K562 (cell line): ENCODE measurements around the gene CHDH. TPM values are rescaled to one million over a fixed set of nuclear protein-coding genes. Genes with fewer than 3 reads are reported as not detected.

Experiments
- ATAC-seq: fragments of 200-7000 bp; cut with Tn5 transposase; 3 replicates; pipeline ENCODE4 v1.9.1; 2020; ENCODE audit warnings: moderate library complexity
- BruUV-seq: library from RNA; stranded (reverse); fragments of 400-500 nt; replicated peaks from 2 replicates; lab custom pipeline; 2021; lab: Mats Ljungman, UMichigan
- CTCF ChIA-PET: fragments of 300-600 bp; formaldehyde crosslinking; extraction: SDS; loops from one replicate; lab custom pipeline; 2021; ENCODE audit warnings: low intra/inter-chr PET ratio; lab: Yijun Ruan, JAX
- POLR2A ChIA-PET: fragments of 300-600, 350-650 bp; sonication (Branson Sonifier 250); formaldehyde crosslinking; extraction: SDS; loops from one replicate; lab custom pipeline; 2021; ENCODE audit warnings: antibody characterized with exemption, inconsistent platforms; lab: Yijun Ruan, JAX
- DNase-seq, 4 experiments: peaks; one replicate each; pipeline versions ENCODE4 v3.0.0 to v3.0.0-alpha.2; 2011 to 2018; ENCODE audit warnings: low spot score in 3 of 4, mixed read lengths in 3 of 4; ENCODE audit errors: extremely low read depth in 1 of 4
- FAIRE-seq: peaks from 2 replicates; lab custom pipeline; 2011; peaks lifted over from hg19 to GRCh38; lab: Jason Lieb, UNC
- H2AFZ ChIP-seq: 2 replicates; pipeline ENCODE4 v1.6.0; 2011; ENCODE audit warnings: low read depth, low read length, control low read depth, inconsistent platforms
- H3K27ac ChIP-seq: fragments of 200-600 bp; 3 replicates; pipeline ENCODE4 v1.8.0; 2011; ENCODE audit warnings: low read depth, mild to moderate bottlenecking, control low read depth, inconsistent platforms, low read length, moderate library complexity, mixed read lengths; ENCODE audit errors: extremely low read depth
- H3K27me3 ChIP-seq, 2 experiments: fragments of 300-600 bp in 1 of 2; 2 replicates in 1 of 2; 3 replicates in 1 of 2; pipeline versions ENCODE4 v1.6.0 to v1.8.0; 2011; ENCODE audit warnings: inconsistent platforms in 2 of 2, low read length in 2 of 2, mild to moderate bottlenecking in 1 of 2, mixed read lengths in 1 of 2, moderate library complexity in 1 of 2; ENCODE audit not compliant: control insufficient read depth in 2 of 2, insufficient read depth in 2 of 2
- H3K36me3 ChIP-seq: fragments of 300-600 bp; 3 replicates; pipeline ENCODE4 v1.8.0; 2011; ENCODE audit warnings: mild to moderate bottlenecking, low read length, inconsistent platforms; ENCODE audit not compliant: control insufficient read depth, insufficient read depth
- H3K4me1 ChIP-seq, 2 experiments: fragments of 200-600 bp in 1 of 2; replicated peaks in 1 of 2; 2 replicates in 1 of 2; 3 replicates in 1 of 2; pipeline versions ENCODE4 v1.5.1 to v1.8.0; 2011; ENCODE audit warnings: inconsistent platforms in 2 of 2, low read length in 2 of 2, mild to moderate bottlenecking in 1 of 2, mixed read lengths in 1 of 2, moderate library complexity in 1 of 2; ENCODE audit not compliant: control insufficient read depth in 2 of 2, insufficient read depth in 2 of 2
- H3K4me2 ChIP-seq: 2 replicates; pipeline ENCODE4 v1.6.1; 2011; ENCODE audit warnings: low read length, control low read depth, inconsistent platforms, mixed read lengths; ENCODE audit not compliant: insufficient read depth
- H3K4me3 ChIP-seq: fragments of 200-600 bp; sonication (generic), shearing (Covaris generic); 2 replicates; pipeline ENCODE4 v1.5.1; 2016; ENCODE audit warnings: control low read depth, inconsistent platforms
- H3K79me2 ChIP-seq: fragments of 200-600 bp; 3 replicates; pipeline ENCODE4 v1.8.0; 2011; ENCODE audit warnings: low read length, inconsistent platforms; ENCODE audit not compliant: control insufficient read depth, insufficient read depth
- H3K9ac ChIP-seq, 2 experiments: 2 replicates each; pipeline versions ENCODE4 v1.6.0 to v1.6.1; 2011; ENCODE audit warnings: low read depth in 2 of 2, low read length in 2 of 2, control low read depth in 1 of 2, inconsistent platforms in 1 of 2, mild to moderate bottlenecking in 1 of 2, mixed read lengths in 1 of 2; ENCODE audit not compliant: insufficient read depth in 1 of 2
- H3K9me1 ChIP-seq: one replicate; pipeline ENCODE4 v1.6.0; 2011; ENCODE audit warnings: inconsistent platforms, mild to moderate bottlenecking, low read length, moderate library complexity; ENCODE audit not compliant: control insufficient read depth, insufficient read depth
- H3K9me3 ChIP-seq: replicated peaks from 2 replicates; pipeline ENCODE4 v1.5.1; 2011; ENCODE audit warnings: low read depth, low read length, inconsistent platforms; ENCODE audit not compliant: control insufficient read depth, insufficient read depth
- H4K20me1 ChIP-seq: replicated peaks from 2 replicates; pipeline ENCODE4 v1.6.1; 2011; ENCODE audit warnings: low read length, inconsistent platforms, mixed read lengths; ENCODE audit not compliant: control insufficient read depth, insufficient read depth
- CAMTA2 ChIP-seq: fragments of 250-450 bp; sonication (Bioruptor Pico); conservative IDR thresholded peaks from 2 replicates; pipeline ENCODE4 v1.5.1; 2022
- CREB1 ChIP-seq, 2 experiments: sonication (generic) in 1 of 2; formaldehyde crosslinking in 1 of 2; IDR thresholded peaks; 2 replicates each; pipeline versions ENCODE4 v1.6.1 to v1.8.0; 2012 to 2022; ENCODE audit warnings: inconsistent platforms in 1 of 2, mild to moderate bottlenecking in 1 of 2, missing genetic modification reagents in 1 of 2, moderate library complexity in 1 of 2
- CREM ChIP-seq: IDR thresholded peaks from 2 replicates; pipeline ENCODE4 v1.6.1; 2014; ENCODE audit warnings: antibody characterized with exemption, low read depth
- JUND ChIP-seq, 2 experiments: IDR thresholded peaks; 2 replicates in 1 of 2; 3 replicates in 1 of 2; pipeline ENCODE4 v1.6.1; 2011; ENCODE audit warnings: borderline replicate concordance in 2 of 2, low read depth in 2 of 2, low read length in 2 of 2, improper control_type of control experiment in 1 of 2, missing biosample characterization in 1 of 2, missing genetic modification characterization in 1 of 2, missing genetic modification reagents in 1 of 2
- MCM7 ChIP-seq, 2 experiments: fragments of 450-650 bp; IDR thresholded peaks; 2 replicates each; pipeline ENCODE4 v1.6.1; 2016 to 2018
- NEUROD1 ChIP-seq: fragments of 150-350 bp; IDR thresholded peaks from 2 replicates; pipeline ENCODE4 v1.6.1; 2014; ENCODE audit warnings: borderline replicate concordance, low read length, low read depth; ENCODE audit not compliant: partially characterized antibody
- POLR2G ChIP-seq: fragments of 200-400 bp; formaldehyde crosslinking; IDR thresholded peaks from 2 replicates; pipeline ENCODE4 v1.6.1; 2017; ENCODE audit warnings: low read depth, mild to moderate bottlenecking, antibody characterized with exemption, low read length, moderate library complexity
- RFX1 ChIP-seq: fragments of 450-650 bp; IDR thresholded peaks from 2 replicates; pipeline ENCODE4 v1.6.1; 2016; ENCODE audit warnings: mild to moderate bottlenecking, moderate library complexity
- SIN3A ChIP-seq, 2 experiments: fragments of 150-350 bp in 1 of 2; IDR thresholded peaks; 2 replicates each; pipeline ENCODE4 v1.6.1; 2011 to 2016; ENCODE audit warnings: borderline replicate concordance in 2 of 2, low read depth in 2 of 2, low read length in 2 of 2, mild to moderate bottlenecking in 2 of 2, moderate library complexity in 2 of 2; ENCODE audit not compliant: control insufficient read depth in 1 of 2
- SIN3B ChIP-seq: fragments of 450-650 bp; IDR thresholded peaks from 2 replicates; pipeline ENCODE4 v1.6.1; 2017; ENCODE audit warnings: low read depth, mild to moderate bottlenecking, moderate library complexity
- SRSF3 ChIP-seq: fragments of 200-400 bp; formaldehyde crosslinking; IDR thresholded peaks from 2 replicates; pipeline ENCODE4 v1.6.1; 2016; ENCODE audit warnings: mild to moderate bottlenecking, low read length, moderate library complexity; ENCODE audit not compliant: insufficient read depth
- STAT5B ChIP-seq: fragments of 250-450 bp; sonication (Bioruptor Pico); IDR thresholded peaks from 2 replicates; pipeline ENCODE4 v1.8.0; 2021; ENCODE audit warnings: mild to moderate bottlenecking, inconsistent platforms
- ZKSCAN8 ChIP-seq: fragments of 200-800 bp; sonication (Bioruptor generic); IDR thresholded peaks from 2 replicates; pipeline ENCODE4 v1.6.1; 2016; ENCODE audit warnings: missing genetic modification characterization, missing compliant biosample characterization
- ZNF134 ChIP-seq: fragments of 250-450 bp; sonication (Bioruptor Pico); conservative IDR thresholded peaks from 2 replicates; pipeline ENCODE4 v1.4.0; 2020
- ZNF316 ChIP-seq: fragments of 450-650 bp; IDR thresholded peaks from 2 replicates; pipeline ENCODE4 v1.6.1; 2016
- ZNF347 ChIP-seq: fragments of 450-650 bp; formaldehyde crosslinking; IDR thresholded peaks from 2 replicates; pipeline ENCODE4 v1.4.0; 2020; ENCODE audit warnings: low read depth, mild to moderate bottlenecking, moderate library complexity
- WGBS: fragments of 100-300 bp; shearing (Covaris generic); methylation state at CpG from one replicate; pipeline ENCODE4 v1.1.6; 2016; ENCODE audit warnings: low coverage, mixed read lengths; ENCODE audit not compliant: insufficient coverage; ENCODE audit errors: missing lambda C conversion rate; 5-methylcytosine and 5-hydroxymethylcytosine counted together
- in situ Hi-C: fragments of 300-500 bp; cut with MboI; formaldehyde crosslinking; loops from 4 replicates; pipeline ENCODE4 v1.15.0; 2018; ENCODE audit warnings: inconsistent platforms, mixed read lengths
- intact Hi-C: fragments of 100-400 bp; cut with micrococcal nuclease; formaldehyde crosslinking; loops from 2 replicates; pipeline ENCODE4 v1.14.2; 2022
- polyA plus RNA-seq, 8 experiments: library from polyadenylated mRNA; depleted of rRNA in 4 of 8; stranded (reverse) in 5 of 8; unstranded in 3 of 8; fragments of >200 nt; fragmentation: Nextera tagmentation in 2 of 8; fragmentation: Illumina TruSeq in 1 of 8; extraction: Ambion mirVana in 2 of 8; extraction: Trizol in 1 of 8; gene quantifications; 2 replicates each; pipeline versions ENCODE4 v1.2.1 to v1.2.3, GENCODE V29; 2011 to 2014; ENCODE audit warnings: inconsistent platforms in 1 of 8, missing spikeins in 1 of 8
- total RNA-seq, 7 experiments: library from RNA; depleted of rRNA in 6 of 7; stranded (reverse); fragments of >200 nt in 6 of 7; fragmentation: Illumina TruSeq in 2 of 7; extraction: Trizol in 2 of 7; gene quantifications; 2 replicates each; pipeline versions ENCODE4 v1.2.1 to v1.2.3, GENCODE V29; 2011 to 2021; ENCODE audit warnings: low replicate concordance in 1 of 7
- TF ChIP-seq, protein P1 (sequence below): IDR thresholded peaks from 2 replicates; pipeline ENCODE4 v1.6.1; 2011; ENCODE audit not compliant: insufficient read length; ENCODE audit errors: extremely low read depth
- TF ChIP-seq, protein P2 (sequence below): sonication (generic); formaldehyde crosslinking; IDR thresholded peaks from 2 replicates; pipeline ENCODE4 v1.8.0; 2022; ENCODE audit warnings: missing genetic modification reagents, mild to moderate bottlenecking, borderline replicate concordance
- TF ChIP-seq, protein P3 (sequence below): fragments of 250-450 bp; sonication (Bioruptor Pico); IDR thresholded peaks from 2 replicates; pipeline ENCODE4 v1.5.0; 2021

CHDH gene
- total and polyA plus RNA-seq, 9 of the 15 experiments (the other 6 are each of a cell fraction or from before 2014, with no cell fraction given) = 0.06 to 1.9 (median 0.46) TPM

DNA sequence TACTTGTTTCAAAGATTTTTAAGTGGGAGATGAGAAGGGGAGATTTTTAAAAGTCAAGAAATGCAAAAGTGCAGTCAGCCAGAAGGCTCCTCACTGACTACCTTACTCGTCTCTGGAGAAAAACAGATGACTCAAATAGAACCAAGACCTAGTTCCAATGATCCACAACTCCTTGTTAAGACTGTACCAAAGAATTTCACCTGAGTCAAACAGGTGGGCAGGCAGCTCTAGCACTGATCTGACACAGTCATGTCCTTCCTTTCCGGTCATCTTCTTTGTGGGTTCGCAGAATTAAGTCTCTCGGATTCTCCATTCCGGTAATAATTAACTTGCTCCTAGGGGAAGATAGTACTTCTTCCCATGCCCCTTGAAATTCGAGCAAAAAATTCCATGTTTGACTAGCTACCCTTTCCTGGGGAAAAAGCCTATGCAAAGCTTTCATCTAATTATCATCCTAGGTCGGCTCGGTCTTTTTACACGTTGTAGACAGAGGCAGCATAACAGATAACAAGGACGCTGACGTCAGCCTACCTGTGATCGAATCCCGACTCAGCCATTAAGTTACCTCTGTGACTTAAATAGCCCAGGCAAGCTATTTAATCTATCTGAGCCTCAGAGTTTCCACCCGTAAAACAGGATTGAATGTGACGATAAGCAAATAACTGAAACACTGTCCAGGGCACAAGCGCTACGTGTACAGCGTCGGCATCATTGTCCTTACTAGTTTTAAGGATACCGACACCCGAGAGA, 44.7 kb upstream of the CHDH start:
- Histone ChIP-seq H3K27ac (peak overlapping the region; percentile 85), H4K20me1 (peaks cover 13% of the 10 kb centered on the region; the same call in 1 of the 2 replicates), H3K4me1 (peaks cover 0 to 11% of the 10 kb centered on the region in 2 experiments; a peak in 3 of 5 replicates), H3K4me3 (peak overlapping the region; percentile 81), H3K36me3 (peaks cover 18% of the 10 kb centered on the region), H3K9ac (peak overlapping the region; percentile 84 to 93), H3K9me3 (no peaks in the 10 kb centered on the region), H2AFZ (peak overlapping the region; percentile 93), H3K79me2 (peaks cover 21% of the 10 kb centered on the region), H3K4me2 (peak overlapping the region; percentile 73), H3K27me3 (no peaks in the 10 kb centered on the region), H3K9me1 (peaks cover 2% of the 10 kb centered on the region)
- BruUV-seq = no TSS peak
- POLR2A ChIA-PET = interaction anchor here (0.7 to 1.4 kb wide), 3 partner anchors 10 to 38 kb away, joined by 3 to 5 read pairs (median 3); no protein-coding TSS in a partner anchor
- 2% methylated on average over 12 of the region's 21 CpGs for WGBS
- ATAC-seq (peak; percentile 68), DNase-seq (peak in 2 of 4 experiments; percentile 27 to 60), FAIRE-seq (peak; percentile 72)
- in situ Hi-C loops (no loop called here), intact Hi-C loops (no loop called here)
- CTCF ChIA-PET = no interaction called here
- TF ChIP-seq, protein P1, sequence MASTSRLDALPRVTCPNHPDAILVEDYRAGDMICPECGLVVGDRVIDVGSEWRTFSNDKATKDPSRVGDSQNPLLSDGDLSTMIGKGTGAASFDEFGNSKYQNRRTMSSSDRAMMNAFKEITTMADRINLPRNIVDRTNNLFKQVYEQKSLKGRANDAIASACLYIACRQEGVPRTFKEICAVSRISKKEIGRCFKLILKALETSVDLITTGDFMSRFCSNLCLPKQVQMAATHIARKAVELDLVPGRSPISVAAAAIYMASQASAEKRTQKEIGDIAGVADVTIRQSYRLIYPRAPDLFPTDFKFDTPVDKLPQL = no peak
- TF ChIP-seq NEUROD1 (no peak), SRSF3 (no peak), ZNF134 (CRISPR knock-in tag) (no peak), CREB1 (IDR thresholded peaks at IDR 0.05) (0 out of 2 replicates have a peak, but pooled peaks have one; percentile 24), CREB1 (CRISPR knock-in tag; IDR thresholded peaks at IDR 0.05) (no peak), ZKSCAN8 (CRISPR knock-in tag) (0 out of 2 replicates have a peak, but pooled peaks have one; percentile 1), MCM7 (IDR thresholded peaks at IDR 0.05) (no peak), SIN3B (no peak), SIN3A (IDR thresholded peaks at IDR 0.05; ENCODE audit: borderline replicate concordance in 2 of 2, control insufficient read depth in 1 of 2, low read depth in 2 of 2, low read length in 2 of 2) (no peak; a peak in 1 of 4 replicates), POLR2G (no peak), ZNF347 (no peak), ZNF316 (no peak), RFX1 (no peak), CAMTA2 (CRISPR knock-in tag) (no peak), JUND (IDR thresholded peaks at IDR 0.05; ENCODE audit: borderline replicate concordance, low read depth, low read length) (peak; percentile 49; the same call in 1 of the 2 replicates), JUND (tag; IDR thresholded peaks at IDR 0.05; ENCODE audit: borderline replicate concordance, low read depth, low read length) (peak; percentile 69; the same call in 2 of the 3 replicates), STAT5B (CRISPR knock-in tag) (no peak), CREM (peak; percentile 68)
- TF ChIP-seq, protein P2, sequence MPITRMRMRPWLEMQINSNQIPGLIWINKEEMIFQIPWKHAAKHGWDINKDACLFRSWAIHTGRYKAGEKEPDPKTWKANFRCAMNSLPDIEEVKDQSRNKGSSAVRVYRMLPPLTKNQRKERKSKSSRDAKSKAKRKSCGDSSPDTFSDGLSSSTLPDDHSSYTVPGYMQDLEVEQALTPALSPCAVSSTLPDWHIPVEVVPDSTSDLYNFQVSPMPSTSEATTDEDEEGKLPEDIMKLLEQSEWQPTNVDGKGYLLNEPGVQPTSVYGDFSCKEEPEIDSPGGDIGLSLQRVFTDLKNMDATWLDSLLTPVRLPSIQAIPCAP (CRISPR knock-in tag) = no peak
- TF ChIP-seq, protein P3, sequence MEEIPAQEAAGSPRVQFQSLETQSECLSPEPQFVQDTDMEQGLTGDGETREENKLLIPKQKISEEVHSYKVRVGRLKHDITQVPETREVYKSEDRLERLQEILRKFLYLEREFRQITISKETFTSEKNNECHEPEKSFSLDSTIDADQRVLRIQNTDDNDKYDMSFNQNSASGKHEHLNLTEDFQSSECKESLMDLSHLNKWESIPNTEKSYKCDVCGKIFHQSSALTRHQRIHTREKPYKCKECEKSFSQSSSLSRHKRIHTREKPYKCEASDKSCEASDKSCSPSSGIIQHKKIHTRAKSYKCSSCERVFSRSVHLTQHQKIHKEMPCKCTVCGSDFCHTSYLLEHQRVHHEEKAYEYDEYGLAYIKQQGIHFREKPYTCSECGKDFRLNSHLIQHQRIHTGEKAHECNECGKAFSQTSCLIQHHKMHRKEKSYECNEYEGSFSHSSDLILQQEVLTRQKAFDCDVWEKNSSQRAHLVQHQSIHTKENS = no peak
